ENCODE results near the gene RASAL2.
"Not testable (repeated sequence)": the region's sequence is repeated elsewhere in the genome, so short reads cannot be mapped to it uniquely, and the experiment has no call there.

RASAL2 gene

DNA sequence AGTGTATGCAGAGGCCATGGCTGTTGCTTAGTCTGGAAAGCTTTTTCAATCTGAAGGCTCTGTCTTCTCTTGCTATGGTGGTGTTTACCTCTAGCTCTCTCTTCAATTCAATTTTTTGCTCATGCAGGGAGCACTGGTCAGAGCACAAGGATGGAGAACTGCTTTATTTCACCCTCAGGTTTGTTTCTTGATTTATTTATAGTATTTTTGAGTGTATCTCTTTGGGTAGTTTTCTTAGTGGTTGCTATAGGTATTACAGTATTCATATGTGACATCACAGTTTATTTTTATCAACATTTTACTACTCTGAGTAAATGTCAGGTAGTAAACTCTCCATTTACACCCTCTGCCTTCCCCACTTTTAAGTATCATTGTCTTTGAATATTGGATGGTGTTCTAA is 147.9 kb downstream of the RASAL2 start:
- DNase-seq = no peak

DNA sequence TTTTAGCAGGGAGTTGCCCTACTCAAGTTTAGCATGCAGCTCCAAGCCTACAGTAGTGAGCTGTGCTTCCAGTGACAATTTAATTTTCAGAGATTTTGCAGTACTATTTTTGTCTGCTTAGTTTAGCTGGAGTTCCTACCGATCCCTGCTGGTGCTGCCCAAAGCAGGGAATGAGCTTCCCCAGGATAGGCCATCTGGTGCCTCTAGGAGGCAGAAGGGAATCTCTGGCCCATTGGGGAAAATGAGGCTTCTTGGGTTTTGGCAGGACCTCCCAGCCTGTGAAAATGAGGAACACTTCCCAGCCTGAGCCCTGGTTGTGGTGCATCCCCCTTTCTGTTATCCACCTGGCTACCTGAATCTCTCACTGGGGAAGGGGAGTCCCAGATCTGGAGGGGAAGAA is 149.2 kb downstream of the RASAL2 start:
- DNase-seq = no peak

DNA sequence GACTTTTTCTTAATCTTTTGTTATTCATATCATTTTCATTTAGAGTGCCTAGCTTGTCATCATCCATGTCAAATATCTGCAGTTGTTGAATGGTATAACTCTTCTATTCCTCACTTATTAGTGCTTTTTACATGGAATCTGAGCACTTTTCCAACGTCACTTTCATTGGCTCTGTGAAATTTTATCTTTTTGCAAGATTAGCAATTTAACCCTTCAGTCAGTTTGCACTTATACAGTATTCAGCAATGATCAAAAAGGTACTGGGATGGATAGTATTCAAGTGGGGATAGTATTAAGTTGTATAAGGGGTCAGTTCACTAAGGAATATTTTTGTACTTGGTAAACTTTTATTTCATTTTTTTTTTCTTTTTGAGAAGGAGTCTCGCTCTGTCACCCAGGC is 150.0 kb downstream of the RASAL2 start:
- DNase-seq = no peak

DNA sequence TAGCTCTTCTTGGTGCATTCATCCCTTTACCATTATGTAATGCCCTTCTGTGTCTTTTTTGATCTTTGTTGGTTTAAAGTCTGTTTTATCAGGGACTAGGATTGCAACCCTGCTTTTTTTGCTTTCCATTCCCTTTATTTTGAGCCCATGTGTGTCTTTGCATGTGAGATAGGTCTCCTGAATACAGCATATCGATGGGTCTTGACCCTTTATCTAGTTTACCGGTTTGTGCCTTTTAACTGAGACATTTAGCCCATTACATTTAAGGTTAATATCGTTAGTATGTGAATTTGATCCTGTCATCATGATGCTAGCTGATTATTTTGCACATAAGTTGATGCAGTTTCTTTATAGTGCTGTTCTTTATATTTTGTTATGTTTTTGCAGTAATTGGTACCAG is 154.4 kb downstream of the RASAL2 start:
- DNase-seq = not testable (repeated sequence)

DNA sequence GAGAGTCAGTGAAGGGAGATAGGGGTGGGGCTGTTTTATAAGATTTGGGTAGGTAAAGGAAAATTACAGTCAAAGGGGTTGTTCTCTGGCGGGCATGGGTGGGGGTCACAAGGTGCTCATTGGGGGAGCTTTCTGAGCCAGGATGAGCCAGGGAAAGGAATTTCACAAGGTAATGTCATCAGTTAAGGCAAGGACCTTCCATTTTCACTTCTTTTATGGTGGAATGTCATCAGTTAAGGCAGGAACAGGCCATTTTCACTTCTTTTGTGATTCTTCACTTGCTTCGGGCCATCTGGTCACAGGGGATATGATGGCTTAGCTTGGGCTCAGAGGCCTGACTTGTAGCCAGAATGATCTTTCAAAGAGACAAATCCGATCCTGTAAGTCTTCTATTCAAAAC is 159.7 kb downstream of the RASAL2 start:
- DNase-seq = not testable (repeated sequence)

DNA sequence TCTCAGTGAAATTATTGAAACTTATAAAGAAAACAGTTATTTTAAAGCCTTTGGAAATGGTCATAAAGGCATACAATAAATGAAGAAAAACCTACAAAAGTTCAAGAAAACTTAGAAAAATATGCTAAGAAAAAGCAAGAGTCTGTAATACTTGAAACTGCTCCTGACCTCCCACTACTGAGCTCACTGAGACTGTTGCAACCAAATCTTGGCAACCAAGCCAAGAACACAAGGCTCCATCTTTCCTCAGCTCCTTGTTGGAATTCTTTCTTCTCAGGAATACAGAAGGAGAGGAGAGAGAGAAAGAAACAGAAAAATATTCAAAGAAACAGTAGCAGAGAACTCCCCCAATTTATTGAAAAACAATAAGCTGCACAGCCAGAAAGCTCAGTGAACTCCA is 160.5 kb downstream of the RASAL2 start:
- DNase-seq = no peak

DNA sequence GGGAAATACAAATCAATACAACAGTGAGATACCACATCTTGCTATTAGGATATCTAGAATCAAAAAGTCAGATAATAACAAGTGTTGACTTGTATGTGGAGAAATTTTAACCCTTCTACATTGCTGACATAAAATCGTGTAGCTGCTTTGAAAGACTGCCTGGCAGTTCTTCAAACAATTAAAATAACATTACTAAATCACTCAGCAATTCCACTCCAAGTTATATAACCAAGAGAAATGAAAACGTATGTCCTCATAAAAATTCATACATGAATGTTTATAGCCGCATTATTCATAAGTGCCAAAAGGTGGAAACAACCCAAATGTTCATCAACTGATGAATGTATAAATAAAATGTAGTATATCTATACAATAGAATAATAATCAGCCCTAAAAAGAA is 164.6 kb downstream of the RASAL2 start:
- DNase-seq = no peak

DNA sequence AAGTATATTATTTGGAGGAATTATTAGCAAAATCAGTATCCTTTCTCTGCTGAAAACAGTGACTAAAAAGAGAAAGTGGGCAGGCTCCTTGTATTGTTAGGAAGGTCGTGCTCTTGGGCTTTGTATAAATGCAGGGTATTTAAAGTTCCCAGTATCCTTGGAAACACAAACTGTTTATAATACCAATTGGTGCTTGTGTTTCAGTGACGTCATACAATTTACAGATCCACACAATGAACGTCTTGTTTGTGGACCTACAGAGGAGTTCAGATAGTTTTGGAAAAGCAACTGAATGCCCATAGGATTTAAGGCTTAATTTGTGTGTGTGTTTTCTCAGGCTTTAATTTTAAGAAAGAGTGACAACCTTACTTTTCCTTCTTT is 168.2 kb downstream of the RASAL2 start:
- no peak for DNase-seq

DNA sequence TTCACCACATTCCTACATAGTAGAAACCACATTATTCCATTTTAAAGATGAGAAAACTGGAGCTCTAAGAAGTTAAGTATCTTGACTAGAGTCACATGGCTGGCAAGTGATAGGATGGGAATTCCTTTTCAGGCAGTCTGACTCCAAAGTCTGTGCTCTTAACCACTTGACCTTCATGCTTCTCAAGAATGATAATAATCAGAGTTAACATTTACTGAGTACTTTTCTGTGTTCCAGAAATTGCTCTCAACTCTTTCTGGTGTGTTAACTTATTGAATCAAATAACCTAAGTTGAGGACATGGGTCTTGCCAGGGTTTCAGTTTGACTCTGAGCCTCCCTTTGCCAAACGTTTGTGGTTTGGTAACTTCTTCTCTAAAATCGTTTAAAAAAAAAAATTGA is 169.4 kb downstream of the RASAL2 start:
- DNase-seq = no peak

DNA sequence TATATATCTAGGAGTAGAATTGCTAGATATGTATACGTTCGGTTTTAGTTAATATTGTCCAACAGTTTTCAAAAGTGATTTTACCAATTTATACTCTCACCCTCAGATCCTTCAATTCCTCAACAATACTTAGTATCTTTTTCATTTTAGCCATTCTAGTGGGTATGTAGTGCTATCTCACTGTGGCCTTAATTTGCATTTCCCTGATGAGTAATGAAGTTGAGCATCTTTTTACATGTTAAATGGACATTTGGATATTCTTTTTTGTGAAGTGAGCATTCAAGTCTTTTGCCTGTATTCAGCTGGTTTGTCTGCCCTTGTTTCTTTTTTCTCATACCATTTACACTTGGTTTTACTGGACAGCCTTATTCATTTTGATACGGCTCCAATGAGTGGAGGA is 172.2 kb downstream of the RASAL2 start:
- DNase-seq = no peak

DNA sequence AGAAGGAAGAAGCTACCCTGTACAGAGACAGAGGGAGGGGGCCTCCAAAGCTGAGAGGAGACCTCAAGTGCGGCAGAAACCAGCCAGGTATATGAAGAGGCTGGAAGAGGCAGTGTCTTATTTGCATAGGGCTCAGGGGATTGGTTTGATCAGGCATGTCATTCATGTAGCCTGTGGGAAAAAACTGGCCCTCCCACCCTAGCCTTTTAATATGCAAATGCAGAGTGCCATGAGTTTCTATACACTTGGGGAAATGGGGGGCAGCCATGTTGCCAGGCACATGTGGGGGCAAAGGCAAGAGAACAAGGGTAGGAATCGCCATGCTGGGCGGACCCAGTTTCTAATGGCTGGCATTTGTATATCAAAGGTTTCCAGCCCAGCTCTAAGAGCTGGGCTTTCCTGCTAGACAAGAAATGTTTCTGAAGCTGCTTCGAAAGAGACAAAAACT is 172.7 kb downstream of the RASAL2 start:
- DNase-seq = no peak

DNA sequence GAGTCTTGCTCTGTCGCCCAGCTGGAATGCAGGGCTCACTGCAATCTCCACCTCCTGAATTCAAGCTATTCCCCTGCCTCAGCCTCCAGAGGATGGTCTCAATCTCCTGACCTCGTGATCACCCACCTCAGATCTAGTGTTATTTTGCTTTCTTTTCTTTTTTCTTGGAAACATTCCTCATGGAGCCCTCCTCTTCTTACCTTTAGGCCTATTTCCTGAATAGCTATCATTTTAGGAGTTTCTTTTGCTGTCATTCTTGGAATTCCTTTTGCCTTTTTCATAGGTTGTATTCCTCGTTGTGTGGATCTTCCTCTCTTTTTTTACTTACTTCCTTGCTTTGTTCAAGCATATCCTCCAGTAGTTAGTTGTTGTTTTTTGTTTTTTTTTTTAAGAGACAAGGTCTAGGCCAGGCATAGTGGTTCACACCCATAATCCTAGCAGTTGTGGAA is 173.8 kb downstream of the RASAL2 start:
- peak; percentile 96 for DNase-seq

DNA sequence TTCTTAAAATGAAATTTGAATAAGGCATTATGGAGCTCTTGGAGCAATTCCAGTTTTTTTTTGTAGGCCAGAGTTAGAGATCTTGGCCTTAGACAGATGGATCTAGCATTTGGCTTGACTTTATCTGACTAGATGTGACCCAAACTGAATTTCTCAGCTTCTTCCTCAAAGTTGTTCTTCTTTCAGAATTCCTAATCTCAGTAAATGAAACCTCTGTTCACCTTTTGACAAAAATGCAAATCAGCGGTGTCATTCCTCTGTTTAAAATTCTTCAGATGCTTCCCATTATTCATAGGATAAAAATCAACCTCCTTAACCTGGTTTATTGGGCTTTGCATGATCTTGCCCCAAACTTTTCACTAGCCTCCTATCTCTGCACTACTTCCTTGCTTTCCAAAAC is 177.6 kb downstream of the RASAL2 start:
- no peak for DNase-seq

DNA sequence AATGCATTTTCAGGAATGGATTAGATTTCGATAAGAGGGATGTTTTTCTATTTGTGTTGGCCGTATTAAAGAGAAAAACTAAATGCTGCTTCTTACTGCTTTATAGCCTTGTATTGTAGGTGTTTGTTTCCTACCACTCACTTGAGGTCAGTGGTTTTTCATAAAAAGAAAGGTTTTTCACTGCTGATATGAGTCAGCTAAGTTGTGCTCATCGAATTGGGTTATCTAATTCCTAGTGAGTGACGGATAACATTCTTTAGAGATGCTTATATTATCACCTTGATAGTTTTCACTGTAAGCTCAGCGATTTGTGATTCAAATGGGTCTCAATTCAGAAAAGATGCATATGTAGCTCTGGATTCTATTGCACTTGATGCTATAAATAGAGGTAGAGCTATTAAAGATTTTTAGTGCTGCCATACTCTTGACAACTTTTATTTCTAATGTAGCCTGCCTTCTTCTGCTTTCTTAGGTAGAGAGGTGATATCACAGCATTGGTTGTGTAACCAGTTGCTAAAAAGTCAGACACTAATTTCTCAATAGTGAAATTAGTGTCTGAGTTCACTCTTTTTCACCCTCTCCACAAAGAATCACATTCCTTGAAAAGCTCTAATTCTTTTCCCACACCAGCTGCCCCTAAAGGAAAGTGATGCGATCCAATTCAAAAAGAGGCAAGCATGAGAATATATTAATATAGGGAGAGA is 180.0 kb downstream of the RASAL2 start:
- DNase-seq = peak; percentile 40

DNA sequence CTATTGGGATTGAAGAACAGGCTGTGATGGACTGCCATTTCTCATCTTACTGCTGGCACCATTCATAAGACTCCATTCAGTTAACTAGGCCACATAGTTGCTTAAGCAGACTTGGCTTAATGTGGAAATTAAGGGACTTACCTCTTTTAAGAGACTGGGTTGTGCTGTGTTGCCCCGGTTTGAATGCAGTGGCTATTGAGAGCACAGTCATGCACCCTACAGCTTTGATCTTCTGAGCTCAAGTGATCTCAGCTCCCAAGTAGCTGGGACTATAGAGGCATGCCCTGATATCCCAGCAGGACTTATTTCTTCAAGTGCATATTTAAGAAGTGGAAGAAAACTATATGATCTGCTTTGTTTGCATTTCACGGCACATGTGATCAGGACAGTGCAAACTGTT is 181.1 kb downstream of the RASAL2 start:
- DNase-seq = no peak

DNA sequence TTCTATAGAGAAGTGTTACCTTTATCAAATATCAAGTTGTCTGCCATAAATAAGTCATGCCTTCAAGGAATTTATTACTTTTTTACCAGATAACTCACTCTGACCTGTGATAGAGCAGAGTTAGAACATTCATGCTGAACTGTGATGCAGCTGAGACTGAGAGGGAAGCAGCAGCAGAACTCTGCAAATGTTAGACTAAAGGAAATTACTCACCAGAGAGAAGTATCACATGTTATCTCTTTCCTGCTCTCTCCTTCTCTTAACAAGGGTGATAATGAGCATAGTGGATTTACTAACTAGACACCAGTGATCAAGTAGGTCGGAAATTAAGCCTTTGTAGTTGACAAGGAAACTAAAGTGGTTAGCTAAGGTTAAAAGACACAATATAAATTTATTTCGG is 181.6 kb downstream of the RASAL2 start:
- DNase-seq = no peak

DNA sequence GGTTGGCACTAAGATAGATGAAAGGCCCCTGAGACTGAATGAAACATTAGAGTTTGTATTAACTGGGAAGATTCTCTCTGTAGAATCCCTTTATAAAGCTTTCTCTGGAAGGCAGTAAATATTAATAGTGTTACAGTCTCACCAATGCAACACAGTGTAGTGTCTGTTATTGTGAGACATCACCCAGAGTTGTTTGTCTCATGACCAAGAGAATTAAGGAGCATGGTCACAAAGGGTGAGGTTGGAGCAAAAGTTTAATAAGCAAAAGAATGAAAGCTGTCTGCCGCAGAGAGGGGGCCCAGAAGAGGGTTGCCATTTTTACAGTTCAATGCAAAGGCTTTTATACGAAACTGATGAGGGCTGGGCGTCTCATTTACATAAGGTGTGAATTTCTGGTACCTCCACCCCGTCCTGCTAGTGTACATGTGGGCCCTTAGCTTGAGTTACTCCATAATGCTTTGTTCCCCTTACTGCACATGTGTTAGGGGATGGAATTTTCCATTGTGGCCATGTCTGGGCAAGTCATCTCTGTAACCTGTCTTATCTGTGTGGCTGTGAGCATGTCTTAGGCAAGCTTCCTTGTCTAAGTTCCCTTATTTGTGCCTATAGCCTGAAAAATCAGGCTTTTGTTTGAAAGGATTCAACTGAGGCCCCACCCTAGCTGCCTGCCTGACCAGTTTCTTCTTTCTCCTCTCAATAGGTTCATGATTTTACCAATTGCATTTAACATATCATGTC is 184.1 kb downstream of the RASAL2 start:
- no peak for DNase-seq

DNA sequence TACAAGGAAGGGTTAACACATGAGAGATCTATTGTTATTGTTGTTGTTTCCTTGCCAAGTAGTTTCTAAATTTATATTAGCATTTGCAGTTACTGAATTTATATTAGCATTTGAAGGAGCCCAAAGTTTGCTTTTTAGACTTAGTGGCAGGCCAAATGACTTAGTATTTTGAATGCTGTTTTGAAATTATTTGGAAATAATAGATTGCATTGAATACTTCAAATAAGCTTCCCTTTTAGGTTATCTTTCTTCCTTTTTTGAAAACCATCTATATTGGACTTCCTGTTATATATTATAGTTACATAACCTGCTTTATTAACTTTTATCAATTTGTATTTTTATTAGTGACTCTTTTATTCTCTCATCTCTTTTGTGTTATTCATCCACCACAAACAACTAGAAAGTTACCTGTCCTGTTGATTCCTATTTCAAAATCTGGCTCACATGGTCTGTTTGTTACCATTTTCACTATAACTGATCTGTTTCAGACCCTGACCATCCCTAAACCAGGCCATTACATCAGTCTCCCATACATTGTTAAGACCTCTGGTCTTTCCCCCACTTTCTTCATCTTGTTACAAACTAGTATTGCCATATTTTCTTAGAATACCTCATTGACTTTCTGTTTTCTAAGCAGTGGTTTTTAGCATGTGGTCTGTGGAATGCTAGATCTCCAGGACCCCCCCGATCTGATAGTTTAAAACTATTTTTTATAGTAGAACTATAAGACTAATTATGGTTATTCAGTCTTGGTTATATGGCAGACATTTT is 185.2 kb downstream of the RASAL2 start:
- no peak for DNase-seq

DNA sequence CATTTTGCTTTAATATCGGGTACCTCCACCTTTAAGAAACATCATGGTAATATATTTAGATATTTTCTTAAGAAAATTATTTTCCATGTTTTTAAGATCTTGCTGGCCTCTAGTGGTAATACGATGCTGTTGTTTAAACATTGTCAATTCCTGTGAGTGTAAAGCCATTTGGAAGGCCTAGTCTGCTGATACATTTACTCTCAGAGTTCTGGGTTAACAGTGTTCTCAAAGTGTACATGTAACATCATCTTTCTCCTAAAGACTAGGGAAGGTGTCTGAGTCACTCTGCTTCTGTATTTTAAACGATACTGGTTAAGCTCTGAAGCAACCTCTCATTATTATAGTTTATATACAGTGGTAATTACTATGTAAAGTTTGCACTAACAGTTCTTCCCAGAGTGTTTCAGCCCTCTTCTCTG is 189.1 kb downstream of the RASAL2 start:
- DNase-seq = peak; percentile 62

DNA sequence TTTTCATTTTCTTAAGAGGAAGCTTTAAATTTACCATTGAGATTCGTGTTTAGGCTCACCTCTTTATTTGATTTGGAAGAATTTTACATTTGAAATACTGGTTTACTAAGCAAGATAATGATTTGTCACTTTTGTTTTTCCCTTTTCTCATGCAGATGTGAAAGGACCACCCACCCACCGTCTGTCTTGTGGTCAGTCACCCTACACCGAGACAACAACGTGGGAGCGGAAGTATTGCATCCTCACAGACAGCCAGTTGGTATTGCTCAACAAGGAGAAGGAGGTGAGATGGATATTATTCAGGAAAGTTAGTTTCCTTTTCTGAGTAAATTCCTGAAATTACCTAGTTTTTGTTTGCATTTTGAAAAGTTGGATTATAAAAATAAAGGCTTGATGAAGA is 189.5 kb downstream of the RASAL2 start:
- DNase-seq = no peak

DNA sequence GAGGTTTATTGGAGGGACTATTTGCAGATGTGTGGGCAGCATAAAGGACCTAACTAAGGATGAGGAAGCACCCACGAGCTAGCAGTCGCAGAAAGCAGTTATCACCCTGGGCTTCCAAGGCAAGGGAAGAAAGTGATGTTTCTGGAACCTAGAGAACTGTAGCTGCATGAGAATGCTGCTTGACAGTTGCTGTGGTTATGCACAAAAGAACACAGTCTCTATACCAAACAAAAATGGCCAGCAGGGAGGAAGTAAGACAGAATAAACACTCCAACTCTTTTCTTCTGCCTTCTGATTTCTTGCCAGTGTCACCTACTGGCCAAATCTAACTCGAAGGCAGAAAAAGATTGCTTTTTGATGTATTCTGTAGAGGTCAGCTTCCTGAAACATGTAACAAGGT is 190.2 kb downstream of the RASAL2 start:
- DNase-seq = no peak

DNA sequence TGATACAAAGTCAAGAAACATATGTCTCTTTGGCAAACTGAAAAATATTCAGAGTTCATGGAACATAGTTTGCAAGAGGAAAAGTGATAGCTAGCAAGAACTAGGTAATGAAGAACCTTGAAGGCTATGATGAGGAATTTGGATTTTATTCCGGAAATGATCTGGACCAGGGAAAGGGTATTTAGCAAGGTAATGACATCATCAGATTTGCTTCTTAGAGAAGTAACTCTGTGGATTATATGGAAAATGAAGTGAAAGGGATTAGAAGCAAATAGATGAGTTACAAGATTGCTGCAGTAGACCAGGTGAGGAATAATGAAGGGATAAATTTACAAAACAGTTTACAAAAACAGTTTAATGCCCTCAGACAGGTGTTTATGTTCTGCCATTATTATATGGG is 197.3 kb downstream of the RASAL2 start:
- no peak for DNase-seq

DNA sequence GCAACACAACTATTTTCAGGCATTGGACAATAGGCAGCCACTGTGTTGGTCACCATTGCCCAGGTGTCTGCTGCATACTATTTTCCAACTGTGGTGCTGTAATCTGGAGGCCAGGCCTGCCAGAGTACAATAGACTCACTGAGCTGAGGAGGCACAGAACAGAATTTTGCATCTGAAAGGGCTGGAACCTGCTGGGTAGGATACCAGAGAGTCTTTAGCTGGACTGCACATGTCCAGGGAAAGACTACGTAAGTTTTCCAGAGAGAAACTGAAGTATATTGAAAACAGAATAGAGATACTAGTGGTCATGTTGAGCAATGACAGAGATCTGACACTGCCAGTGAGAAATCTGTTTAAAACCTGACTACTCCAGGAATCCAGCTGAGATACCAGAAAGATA is 200.8 kb downstream of the RASAL2 start:
- DNase-seq = no peak

DNA sequence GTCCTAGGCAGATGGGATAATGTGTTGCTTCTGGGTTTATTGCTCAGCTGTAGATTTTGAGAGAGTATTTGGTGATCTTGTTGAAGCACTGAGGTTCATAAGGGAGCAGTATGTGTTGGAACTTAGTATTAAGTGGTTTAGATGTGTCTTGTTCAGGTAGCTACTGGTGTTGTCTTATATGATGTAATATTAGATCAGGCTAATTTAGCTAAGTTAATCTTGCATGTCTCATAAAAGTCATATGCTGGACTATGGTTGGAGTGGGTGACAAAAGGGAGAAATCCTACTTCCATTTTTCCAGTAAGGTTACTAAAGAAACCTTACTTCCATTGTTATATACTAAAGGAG is 206.4 kb downstream of the RASAL2 start:
- no peak for DNase-seq

Measured in kidney glomerular epithelial cell (primary cell).